HTERT RPE-1 (cell line): ENCODE measurements around the gene ADARB1.
"Not testable (repeated sequence)": the region's sequence is repeated elsewhere in the genome, so short reads cannot be mapped to it uniquely, and the experiment has no call there.

Experiments used
- in situ Hi-C: fragments of 300-500 bp; cut with MboI; formaldehyde crosslinking; loops from 4 replicates; pipeline ENCODE4 v1.14.3; 2020; ENCODE audit warnings: low sequenced_read_pairs

The ADARB1 gene

DNA sequence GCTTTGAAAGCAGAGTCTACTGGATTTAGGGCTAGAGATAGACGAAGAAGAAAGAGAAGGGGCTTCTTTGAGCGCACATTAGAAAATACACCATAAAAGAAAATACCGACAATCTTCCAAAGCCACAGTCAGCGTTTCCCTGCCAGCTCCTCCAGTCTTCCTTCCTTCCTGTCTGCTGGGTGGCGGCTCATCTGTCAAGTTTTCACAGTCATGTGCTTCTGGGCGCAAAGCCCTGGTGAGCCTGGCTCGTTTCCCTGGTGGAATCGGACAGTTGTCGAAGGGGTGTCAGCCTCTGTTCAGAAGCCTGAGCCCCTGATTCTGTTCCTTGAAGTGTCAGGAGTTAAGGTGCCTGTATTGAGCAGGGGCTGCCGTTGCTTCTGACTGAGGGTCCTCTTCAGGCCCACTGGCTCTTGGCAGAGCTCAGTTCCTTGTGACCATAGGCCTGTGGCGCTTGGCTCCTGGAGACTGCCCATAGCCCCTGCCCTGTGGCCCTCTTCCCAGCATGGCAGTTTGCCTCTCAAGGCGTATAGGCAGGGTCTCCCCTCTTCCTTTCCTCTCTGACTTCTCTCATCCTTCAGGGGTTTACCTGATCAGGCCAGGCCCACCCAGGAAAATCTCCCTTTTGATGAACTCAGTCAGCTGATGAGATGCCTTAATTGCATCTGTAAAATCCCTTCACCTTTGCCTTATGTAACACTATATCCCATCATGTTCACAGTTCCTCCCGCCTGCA is 58.6 kb downstream of the ADARB1 start:
- in situ Hi-C loops = no loop called here

DNA sequence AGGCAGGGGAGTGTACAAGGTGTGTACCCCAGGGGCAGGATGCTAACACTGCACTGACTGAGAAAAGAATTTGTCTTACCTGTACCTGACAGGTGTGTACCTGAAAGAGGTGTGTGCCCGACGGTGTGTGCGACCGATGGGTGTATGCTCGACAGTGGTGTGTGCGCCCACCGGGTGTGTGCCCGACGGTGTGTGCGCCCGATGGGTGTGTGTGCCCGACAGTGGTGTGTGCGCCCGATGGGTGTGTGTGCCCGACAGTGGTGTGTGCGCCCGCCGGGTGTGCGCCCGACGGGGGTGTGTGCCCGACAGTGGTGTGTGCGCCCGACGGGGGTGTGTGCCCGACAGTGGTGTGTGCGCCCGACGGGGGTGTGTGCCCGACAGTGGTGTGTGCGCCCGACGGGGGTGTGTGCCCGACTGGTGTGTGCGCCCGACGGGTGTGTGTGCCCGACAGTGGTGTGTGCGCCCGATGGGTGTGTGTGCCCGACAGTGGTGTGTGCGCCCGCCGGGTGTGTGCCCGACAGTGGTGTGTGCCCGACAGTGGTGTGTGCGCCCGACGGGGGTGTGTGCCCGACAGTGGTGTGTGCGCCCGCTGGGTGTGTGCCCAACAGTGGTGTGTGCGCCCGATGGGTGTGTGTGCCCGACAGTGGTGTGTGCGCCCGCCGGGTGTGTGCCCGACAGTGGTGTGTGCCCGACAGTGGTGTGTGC is 59.3 kb downstream of the ADARB1 start:
- in situ Hi-C loops = not testable (repeated sequence)

DNA sequence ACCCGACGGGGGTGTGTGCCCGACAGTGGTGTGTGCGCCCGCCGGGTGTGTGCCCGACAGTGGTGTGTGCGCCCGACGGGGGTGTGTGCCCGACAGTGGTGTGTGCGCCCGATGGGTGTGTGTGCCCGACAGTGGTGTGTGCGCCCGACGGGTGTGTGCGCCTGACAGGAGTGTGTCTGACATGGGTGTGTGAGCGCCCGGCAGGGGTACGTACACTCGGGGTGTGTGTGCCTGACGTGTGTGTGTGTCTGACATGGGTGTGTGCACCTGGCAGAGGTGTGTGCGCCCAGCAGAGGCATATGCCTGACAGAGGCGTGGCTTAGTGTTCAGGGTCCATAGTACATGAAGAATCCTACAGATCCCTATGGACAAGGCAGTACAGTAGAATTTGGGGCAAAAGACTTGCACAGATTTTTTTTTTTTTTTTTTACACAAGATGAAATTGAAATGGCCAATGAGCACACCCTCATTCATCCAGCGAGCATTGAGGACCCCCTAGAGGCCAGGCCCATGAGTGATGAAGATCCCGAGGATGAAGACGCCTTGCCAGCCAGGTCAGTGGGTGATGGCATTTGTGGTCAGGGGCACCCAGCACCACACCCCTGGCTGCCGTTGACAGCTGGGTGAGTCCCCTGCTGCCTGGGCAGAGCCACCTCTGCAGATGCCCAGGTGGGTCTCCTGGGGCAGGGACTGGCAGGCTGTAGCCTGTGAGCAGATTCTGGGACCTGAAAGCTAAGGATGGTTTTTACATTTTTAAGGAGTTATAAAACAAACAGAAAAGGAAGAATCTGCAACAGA is 60.1 kb downstream of the ADARB1 start:
- in situ Hi-C loops = no loop called here

DNA sequence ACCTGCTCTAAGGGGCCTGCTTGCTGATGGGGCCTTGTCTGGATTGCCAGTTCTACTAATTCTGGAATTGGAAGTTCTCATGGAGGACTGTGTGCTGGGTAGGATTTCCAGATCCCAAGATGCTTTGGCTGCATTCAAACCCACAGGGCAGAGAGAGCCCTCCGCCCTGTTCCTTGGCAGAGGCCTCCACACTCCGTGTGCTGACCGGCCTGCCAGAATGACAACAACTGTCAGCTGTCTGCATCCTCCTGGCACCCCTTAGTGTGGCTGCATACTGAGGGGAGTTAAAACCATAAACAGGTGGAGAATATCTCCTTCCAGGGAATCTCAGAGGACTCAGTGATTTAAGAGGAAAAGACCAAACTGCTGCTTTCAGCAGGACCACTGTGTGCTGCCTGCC is 60.7 kb downstream of the ADARB1 start:
- in situ Hi-C loops = no loop called here

DNA sequence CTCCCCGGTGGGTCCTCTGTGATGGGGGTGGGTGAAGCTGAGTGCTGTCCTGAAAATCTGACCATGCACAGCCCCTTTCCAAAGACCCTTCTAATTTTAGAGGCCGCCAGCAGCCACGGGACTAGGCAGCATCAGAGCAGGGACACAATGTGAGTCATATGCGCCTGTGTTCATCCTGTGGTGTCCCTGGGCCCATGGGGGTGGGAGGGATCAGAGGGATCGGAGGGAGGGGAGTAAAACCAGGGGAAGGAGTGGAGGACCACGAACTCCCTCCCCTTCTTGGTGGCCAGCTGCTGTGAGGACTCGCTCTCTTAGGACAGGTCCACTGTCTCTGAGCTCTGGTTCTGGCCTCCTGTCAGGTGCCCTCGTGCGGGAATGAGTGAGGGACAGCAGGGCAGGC is 61.5 kb downstream of the ADARB1 start:
- in situ Hi-C loops = no loop called here

DNA sequence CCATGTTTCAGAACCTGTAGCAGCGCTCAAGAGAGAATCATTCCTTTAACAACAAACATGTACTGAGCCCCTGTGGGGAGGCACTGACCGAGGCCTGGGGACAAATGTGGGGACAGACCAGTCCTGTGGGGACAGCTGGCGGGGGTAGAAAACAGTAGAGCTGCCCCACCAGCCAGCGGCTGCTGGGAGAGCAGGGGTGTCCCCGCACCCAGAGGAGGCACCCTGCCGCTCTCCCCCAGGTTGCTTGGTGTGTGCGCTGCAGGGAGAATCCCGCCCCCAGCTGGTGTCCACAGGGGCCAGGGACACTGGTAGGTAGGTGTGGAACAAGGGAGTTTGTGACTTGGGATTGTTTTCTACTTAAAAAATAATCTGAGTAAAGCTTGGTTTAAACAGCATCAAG is 62.1 kb downstream of the ADARB1 start:
- in situ Hi-C loops = no loop called here

DNA sequence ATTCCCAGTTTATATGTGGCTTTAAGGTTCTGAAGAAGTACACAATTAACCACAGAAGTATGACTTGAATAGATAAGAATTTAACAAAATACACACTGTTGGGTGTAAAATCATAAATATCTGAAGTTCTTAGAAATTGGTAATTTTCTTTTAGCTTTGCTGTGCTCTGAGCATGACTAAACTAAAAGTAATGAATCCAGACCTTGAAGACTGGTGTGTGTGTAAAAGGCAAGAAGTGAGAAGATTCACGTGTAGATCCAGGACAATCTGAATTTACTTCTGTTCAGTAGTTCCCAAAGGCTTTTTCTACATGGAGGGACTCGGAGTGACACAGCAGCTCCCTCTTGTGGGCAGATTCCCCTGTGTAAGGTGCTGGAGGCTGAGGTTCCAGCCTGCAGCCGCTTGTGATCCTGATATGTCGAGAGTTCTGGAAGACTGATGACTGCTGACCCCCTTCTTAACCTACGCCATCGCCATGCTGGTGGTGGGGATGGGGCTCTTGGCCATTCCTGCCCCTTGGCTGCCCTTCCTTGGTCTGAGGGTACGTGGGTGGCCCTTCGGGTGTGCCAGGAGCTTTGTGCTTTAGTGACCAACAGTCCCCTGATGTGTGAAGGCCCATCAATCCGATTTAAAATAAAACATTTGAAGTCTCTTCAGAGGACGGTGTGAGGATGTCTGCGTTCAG is 62.7 kb downstream of the ADARB1 start:
- in situ Hi-C loops = no loop called here

DNA sequence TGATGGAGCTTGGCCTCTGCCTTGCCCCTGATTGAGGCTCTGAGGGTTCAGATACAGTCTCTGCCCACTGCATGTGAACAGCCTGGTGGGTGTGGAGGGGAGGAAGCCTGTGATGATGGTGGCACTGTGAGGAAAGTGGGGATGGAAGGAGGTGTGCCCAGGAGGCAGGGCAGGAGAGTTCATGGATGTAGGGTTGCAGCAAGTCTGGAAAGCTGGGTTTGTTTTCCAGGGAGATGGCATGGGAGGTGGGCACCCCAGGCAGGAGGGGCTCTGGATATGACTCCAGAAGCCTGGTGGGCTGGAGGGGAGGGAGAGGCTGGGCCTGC is 63.2 kb downstream of the ADARB1 start:
- in situ Hi-C loops = no loop called here

DNA sequence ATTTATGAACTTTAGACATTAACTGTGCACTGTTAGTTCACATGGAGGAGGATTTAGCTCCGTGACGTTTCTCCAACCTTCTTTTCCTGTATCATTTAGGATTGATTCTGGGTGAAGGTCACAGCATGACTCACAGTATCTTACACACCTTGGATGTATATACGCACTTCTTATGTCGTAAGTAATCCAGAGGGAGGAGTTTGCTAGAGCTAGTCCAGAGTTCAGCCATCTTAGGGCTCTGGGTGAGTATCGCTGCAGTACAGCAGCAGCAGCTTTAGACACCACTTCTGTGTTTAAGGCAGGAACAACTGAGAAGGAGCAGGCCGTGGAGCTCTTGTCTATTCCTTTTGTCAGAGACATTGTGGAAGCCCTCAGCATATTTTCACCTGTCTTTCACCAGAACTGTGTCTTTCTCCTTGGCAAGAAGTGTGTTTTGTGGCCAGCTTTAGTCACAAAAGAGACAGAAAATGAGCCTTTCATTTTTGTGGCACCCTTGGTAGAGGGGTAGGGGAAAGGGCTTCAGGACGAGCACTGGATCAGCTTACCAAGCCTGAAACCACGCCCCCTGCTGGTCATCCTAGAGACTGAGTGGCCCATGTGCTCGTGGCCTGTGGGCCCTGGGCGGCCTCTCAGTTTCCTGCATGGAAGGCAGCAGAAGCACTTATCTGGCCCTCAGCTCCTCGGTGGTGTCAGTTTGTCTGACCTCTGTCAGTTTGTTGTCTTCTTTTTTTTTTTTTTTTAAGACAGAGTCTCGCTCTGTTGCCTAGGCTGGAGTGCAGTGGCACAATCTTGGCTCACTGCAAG is 64.0 kb downstream of the ADARB1 start:
- in situ Hi-C loops = no loop called here

DNA sequence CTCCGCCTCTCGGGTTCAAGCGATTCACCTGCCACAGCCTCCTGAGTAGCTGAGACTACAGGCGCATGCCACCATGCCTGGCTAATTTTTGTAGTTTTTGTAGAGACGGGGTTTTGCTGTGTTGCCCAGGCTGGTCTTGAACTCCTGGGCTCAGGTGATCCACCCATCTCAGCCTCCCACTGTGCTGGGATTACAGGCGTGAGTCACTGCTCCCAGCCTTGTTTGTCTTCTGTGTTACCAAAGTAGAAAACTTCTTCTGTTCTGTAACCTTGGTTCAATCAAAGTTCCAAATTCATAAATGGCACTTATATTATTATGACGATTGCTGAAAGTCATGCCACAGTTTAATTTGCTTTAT is 64.6 kb downstream of the ADARB1 start:
- in situ Hi-C loops = not testable (repeated sequence)

DNA sequence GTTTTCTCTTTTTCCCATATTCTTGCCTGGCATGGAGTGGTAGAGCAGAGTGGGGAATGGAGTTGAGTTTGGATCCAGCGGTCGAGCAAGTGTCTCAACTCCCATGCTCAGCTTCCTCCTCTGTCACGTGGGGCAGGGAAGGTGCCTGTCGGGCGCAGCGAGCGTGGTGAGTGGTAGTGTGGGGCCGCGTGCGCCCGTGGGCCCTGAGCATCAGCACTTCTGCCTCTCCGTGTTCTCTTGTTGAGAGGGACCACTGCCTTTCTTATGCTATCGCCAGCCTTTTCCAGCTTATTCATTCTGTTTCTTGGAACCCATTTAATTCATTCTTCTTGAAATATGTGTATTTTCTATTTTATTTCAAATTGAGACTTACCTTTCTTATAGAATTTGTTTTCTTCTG is 65.1 kb downstream of the ADARB1 start:
- in situ Hi-C loops = no loop called here

DNA sequence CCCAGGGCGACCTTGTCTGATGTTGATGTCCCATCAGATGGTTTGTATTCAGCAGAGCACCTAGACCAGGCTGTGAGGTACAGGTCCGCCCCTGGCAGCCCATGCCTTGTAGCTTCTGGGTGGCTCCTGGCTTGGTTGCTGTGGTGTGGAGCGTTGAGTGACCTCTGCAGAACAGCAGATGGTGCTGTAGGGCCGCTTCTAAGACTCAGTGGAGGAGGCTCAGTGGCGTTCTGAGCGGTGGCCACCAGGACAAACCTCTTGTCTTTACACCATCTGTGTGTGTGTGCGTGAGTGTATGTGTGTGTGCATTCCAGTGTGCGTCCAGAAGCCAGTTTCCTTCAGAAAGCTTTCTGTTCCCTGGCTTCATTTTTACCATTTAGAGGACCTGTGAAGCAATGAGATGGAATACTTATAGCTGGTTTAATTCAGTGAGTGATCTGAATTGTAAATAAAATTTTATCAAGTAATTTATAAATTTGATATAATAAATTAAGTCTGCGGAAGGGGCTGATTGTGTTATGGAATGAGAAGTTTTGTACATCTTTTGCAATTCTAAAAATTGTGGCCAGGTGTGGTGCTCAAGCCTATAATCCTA is 66.1 kb downstream of the ADARB1 start:
- in situ Hi-C loops = no loop called here

DNA sequence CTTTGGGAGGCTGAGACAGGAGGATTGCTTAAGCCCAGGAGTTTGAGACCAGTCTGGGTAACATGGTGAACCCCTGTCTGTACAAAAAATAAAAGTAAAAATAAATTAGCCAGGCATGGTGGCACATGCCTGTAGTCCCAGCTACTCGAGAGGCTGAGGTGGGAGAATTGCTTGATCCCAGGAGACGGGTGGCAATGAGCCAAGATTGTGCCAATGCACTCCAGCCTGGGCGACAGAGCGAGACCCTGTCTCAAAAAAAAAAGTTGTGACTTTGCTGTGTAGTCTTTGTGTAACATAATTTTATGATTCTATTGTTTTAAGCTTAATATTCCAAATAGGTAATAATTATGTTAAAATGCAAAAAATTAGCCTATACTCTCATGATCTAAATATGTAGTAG is 66.6 kb downstream of the ADARB1 start:
- in situ Hi-C loops = not testable (repeated sequence)

DNA sequence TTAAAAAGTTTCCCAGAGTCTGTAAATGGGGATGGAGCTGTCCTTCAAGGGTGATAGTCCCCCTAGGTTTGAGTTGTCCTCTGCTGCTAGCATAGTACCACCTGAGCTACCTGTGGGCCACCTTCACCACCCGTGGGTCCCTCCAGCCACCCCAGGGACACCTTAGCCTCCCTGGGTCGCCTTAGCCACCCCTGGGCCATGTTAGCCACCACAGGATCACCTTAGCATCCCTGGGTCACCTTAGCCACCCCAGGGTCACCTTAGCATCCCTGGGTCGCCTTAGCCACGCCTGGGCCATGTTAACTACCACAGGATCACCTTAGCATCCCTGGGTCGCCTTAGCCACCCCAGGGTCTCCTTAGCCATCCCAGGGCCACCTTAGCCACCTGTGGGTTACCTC is 67.1 kb downstream of the ADARB1 start:
- in situ Hi-C loops = no loop called here

DNA sequence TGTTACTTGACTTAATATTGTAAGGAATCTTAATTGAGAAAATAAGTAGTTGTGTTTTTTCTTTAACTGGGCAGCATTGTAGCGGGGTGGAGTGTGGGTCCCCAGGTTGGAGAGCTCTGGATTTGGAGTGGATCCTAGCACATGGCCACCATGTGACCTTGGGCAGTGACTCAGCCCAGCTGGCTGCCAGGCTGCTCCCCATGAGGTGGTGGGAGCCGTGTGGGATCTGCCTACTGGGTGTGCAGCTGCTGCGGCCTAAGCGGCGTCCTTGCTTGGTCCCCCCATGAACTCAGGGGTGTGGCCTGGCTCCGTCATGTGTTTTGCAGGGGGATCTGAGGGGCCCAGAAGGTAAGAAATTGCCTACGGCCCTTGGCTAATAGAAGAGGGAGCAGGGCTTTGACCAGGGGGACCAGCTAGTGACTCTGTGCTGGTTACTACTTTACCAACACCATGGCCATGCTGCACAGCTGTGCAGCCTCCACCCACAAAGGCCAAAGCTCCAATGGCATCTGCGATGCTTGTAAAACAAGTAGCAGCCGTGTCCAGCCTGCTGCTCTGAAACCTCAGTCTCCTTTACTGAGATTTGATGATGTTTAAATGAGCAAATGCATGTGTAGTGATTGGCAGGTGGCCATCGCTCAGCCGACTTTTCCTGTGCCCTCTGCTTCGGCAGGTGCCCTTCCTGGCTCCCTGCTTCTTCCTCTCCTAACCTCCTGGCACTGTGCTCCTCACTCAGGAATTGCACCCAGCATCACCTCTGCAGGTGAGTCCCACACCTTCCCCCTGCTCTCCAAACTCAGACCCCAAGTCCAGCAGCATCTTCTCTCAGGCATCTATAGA is 68.3 kb downstream of the ADARB1 start:
- in situ Hi-C loops = no loop called here

DNA sequence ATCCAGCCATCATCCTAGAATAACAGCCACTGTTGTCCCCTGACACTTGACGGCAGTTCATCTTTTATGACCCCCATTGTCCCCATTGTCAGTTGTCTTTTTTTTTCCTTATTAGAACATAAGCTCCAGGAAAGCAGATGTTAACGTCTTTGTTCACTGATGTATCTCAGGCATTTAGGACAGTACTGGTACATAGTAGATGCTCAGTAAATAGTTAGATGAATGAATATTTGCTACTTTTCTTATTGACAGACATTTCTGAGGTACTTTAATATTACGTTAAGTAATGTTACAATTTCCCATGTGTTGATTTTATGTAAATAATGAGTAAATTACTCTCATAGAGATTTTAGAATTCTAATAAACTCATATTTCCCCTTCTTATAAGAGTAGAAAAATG is 69.5 kb downstream of the ADARB1 start:
- in situ Hi-C loops = no loop called here

DNA sequence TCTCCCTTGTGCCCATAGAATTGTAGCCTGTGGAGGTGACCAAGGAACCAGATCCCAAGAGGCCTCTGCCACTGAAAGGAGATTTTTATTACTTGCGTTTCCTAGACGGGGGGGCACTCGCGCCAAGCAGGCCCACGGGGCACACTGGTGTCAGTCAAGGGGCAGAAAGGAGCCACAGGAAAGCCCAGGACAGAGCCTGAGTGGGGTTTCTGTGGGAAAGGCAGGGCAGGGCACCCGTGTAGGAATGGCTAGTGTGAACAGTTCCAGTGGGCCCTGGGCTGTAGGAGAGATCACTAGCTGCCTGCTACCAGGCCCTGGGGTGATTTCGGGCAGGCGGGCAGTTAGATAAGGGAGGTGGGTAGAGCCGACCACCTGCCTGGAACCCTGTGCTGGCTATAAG is 70.8 kb downstream of the ADARB1 start:
- in situ Hi-C loops = no loop called here

DNA sequence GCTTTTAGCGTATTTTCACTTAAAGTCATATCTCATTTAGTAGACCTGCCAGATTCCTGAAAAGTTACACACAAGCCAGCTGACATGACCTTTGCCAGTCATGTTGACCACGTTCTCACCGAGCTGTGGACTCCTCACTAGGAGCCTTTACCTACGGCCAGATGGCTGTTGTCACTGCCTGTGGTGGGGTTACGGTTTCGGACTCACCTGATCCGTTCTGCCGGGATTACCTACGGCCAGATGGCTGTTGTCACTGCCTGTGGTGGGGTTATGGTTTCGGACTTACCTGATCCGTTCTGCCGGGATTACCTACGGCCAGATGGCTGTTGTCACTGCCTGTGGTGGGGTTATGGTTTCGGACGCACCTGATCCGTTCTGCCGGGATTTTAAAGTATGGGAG is 71.5 kb downstream of the ADARB1 start:
- in situ Hi-C loops = not testable (repeated sequence)

DNA sequence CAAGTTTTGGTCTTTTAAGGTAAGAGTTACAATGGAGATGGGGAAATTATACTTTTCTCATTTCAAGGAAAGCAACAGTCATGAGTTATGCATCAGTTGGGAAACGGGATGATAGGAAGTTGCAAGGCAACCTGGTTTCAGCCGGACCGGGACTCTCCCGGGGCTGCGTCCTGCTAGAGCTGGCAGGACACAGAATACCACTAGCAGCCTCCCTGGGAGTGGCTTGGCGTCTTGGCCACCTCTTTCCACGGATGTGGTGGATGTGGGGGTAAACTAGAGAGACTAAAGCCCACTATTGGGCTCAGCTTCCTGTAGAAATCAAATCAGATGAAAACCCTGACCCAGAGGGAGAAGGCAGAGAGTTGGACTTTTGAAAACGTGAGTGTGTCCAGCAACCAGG is 71.9 kb downstream of the ADARB1 start:
- in situ Hi-C loops = no loop called here
